EH (cell line): Measurements from ENCODE around the gene EVI5L.

Source experiments
- DNase-seq: peaks from one replicate; pipeline ENCODE4 v3.0.0-alpha.2; 2015; ENCODE audit warnings: low read depth

EVI5L gene

GRCh38 chr19:7860714-7861618, 30.9 kb downstream of the EVI5L start:
- DNase-seq = no peak

GRCh38 chr19:7861619-7862412, 31.8 kb downstream of the EVI5L start:
- no peak for DNase-seq

- DNase-seq = peak; percentile 64
Measured at GRCh38 chr19:7862413-7862951, 32.5 kb downstream of the EVI5L start.

- no peak for DNase-seq
Measured at GRCh38 chr19:7863157-7863970, 33.3 kb downstream of the EVI5L start.

- no peak for DNase-seq
Measured at GRCh38 chr19:7863971-7864689, 34.1 kb downstream of the EVI5L start.

- no peak for DNase-seq
Measured at GRCh38 chr19:7864690-7865074, 34.7 kb downstream of the EVI5L start.

GRCh38 chr19:7865262-7865911, 35.4 kb downstream of the EVI5L start:
- DNase-seq = no peak

- no peak for DNase-seq
Measured at GRCh38 chr19:7866399-7867091, 36.5 kb downstream of the EVI5L start.

- no peak for DNase-seq
Measured at GRCh38 chr19:7867092-7867844, 37.2 kb downstream of the EVI5L start.

GRCh38 chr19:7868326-7868670, 38.3 kb downstream of the EVI5L start:
- DNase-seq = no peak

- peak; percentile 77 for DNase-seq
Measured at GRCh38 chr19:7868671-7869452, 38.8 kb downstream of the EVI5L start.

GRCh38 chr19:7869453-7869909, 39.5 kb downstream of the EVI5L start:
- peak; percentile 62 for DNase-seq

- peak; percentile 56 for DNase-seq
Measured at GRCh38 chr19:7869910-7870511, 40.0 kb downstream of the EVI5L start.

GRCh38 chr19:7870571-7871436, 40.8 kb downstream of the EVI5L start:
- peak; percentile 63 for DNase-seq

- DNase-seq = peak; percentile 94
Measured at GRCh38 chr19:7871437-7872305, 41.7 kb downstream of the EVI5L start.
